GM18951 (cell line): ENCODE data around the gene ADGRG3.
"Not testable (repeated sequence)": the region's sequence is repeated elsewhere in the genome, so short reads cannot be mapped to it uniquely, and the experiment has no call there.

Source experiments
- POLR2A ChIP-seq: IDR thresholded peaks from 4 replicates; pipeline ENCODE4 v1.6.1; 2011; ENCODE audit warnings: mild to moderate bottlenecking; ENCODE audit not compliant: insufficient read length, insufficient read depth; ENCODE audit errors: extremely low read depth
- in situ Hi-C: fragments of 300-500 bp; cut with MboI; formaldehyde crosslinking; loops from one replicate; pipeline ENCODE4 v1.12.0; 2022; ENCODE audit warnings: low sequenced_read_pairs, mixed read lengths, inconsistent platforms; ENCODE audit not compliant: unreplicated experiment

Gene ADGRG3

GRCh38 chr16:57727610-57728009, 59.5 kb downstream of the ADGRG3 start:
- no peak for TF ChIP-seq POLR2A

GRCh38 chr16:57728336-57729181, 60.5 kb downstream of the ADGRG3 start:
- in situ Hi-C loops = no loop called here
- TF ChIP-seq POLR2A = no peak

More at GRCh38 chr16:57727610-57728009, 59.5 kb downstream of the ADGRG3 start:
- in situ Hi-C loops = no loop called here

GRCh38 chr16:57729182-57729484, 61.0 kb downstream of the ADGRG3 start:
- TF ChIP-seq POLR2A = no peak
- in situ Hi-C loops = no loop called here

GRCh38 chr16:57729852-57730251, 61.7 kb downstream of the ADGRG3 start:
- in situ Hi-C loops = not testable (repeated sequence)

- TF ChIP-seq POLR2A = no peak
- in situ Hi-C loops = no loop called here
Observed at GRCh38 chr16:57730771-57731730, 62.9 kb downstream of the ADGRG3 start.

GRCh38 chr16:57732037-57732436, 63.9 kb downstream of the ADGRG3 start:
- no peak for TF ChIP-seq POLR2A
- in situ Hi-C loops = no loop called here

- no peak for TF ChIP-seq POLR2A
- in situ Hi-C loops = no loop called here
Observed at GRCh38 chr16:57732714-57733113, 64.6 kb downstream of the ADGRG3 start.

- TF ChIP-seq POLR2A = no peak
- in situ Hi-C loops = no loop called here
Observed at GRCh38 chr16:57734308-57734924, 66.3 kb downstream of the ADGRG3 start.

- in situ Hi-C loops = no loop called here
- TF ChIP-seq POLR2A = peak; percentile 70
Observed at GRCh38 chr16:57734925-57735754, 67.0 kb downstream of the ADGRG3 start.

GRCh38 chr16:57735755-57736418, 67.8 kb downstream of the ADGRG3 start, which contains the start of gene KATNB1:
Gene KATNB1, plus strand, starts transcription at chr16:57735770. Its CDS starts 1,474 bp downstream, at chr16:57737244.
- TF ChIP-seq POLR2A = peak; percentile 52
- in situ Hi-C loops = no loop called here

GRCh38 chr16:57736419-57737351, 68.6 kb downstream of the ADGRG3 start:
- TF ChIP-seq POLR2A = no peak
- in situ Hi-C loops = no loop called here
